GM13976 (cell line): ENCODE results near the gene PTPRG.

Source experiments
- DNase-seq: peaks from one replicate; pipeline ENCODE4 v3.0.0; 2012; ENCODE audit warnings: low spot score
- CTCF ChIP-seq: IDR thresholded peaks from 2 replicates; pipeline ENCODE4 v1.5.1; 2012; ENCODE audit warnings: borderline replicate concordance, mild to moderate bottlenecking; ENCODE audit not compliant: insufficient read depth; ENCODE audit errors: extremely low read depth, missing control alignments, control extremely low read depth
- in situ Hi-C: fragments of 300-500 bp; cut with MboI; formaldehyde crosslinking; loops from one replicate; pipeline ENCODE4 v1.12.0; 2022; ENCODE audit warnings: low sequenced_read_pairs, mixed read lengths, inconsistent platforms; ENCODE audit not compliant: unreplicated experiment

Gene PTPRG

GRCh38 chr3:62022312-62022711, 460.9 kb downstream of the PTPRG start:
- in situ Hi-C loops: no loop called here
- no peak for TF ChIP-seq CTCF
- DNase-seq: no peak

- TF ChIP-seq CTCF: no peak
- in situ Hi-C loops: no loop called here
- DNase-seq: no peak
These were observed 463.5 kb downstream of the PTPRG start for GRCh38 chr3:62024882-62025281.

GRCh38 chr3:62025913-62026312, 464.5 kb downstream of the PTPRG start:
- TF ChIP-seq CTCF: no peak
- in situ Hi-C loops: no loop called here
- no peak for DNase-seq

GRCh38 chr3:62027241-62027640, 465.9 kb downstream of the PTPRG start:
- TF ChIP-seq CTCF: no peak
- no peak for DNase-seq
- in situ Hi-C loops: no loop called here

GRCh38 chr3:62027796-62028195, 466.4 kb downstream of the PTPRG start:
- no peak for TF ChIP-seq CTCF
- DNase-seq: no peak

GRCh38 chr3:62028236-62028635, 466.9 kb downstream of the PTPRG start:
- in situ Hi-C loops: no loop called here
- TF ChIP-seq CTCF: no peak
- DNase-seq: no peak

More at GRCh38 chr3:62027796-62028195, 466.4 kb downstream of the PTPRG start:
- in situ Hi-C loops: no loop called here

GRCh38 chr3:62032738-62033137, 471.4 kb downstream of the PTPRG start:
- in situ Hi-C loops: no loop called here
- no peak for DNase-seq
- no peak for TF ChIP-seq CTCF
